ENCODE data around the gene ZBTB40. TPM values are rescaled to one million over a fixed set of nuclear protein-coding genes. Genes with fewer than 3 reads are reported as not detected.

The ZBTB40 gene
- total RNA-seq, 1 donor from 2014 or later = 16.6 TPM

- no peak for DNase-seq (ENCODE audit: extremely low read depth, low read depth, low spot score)
Measured at GRCh38 chr1:22553991-22554522, 102.4 kb downstream of the ZBTB40 start.

- no peak for DNase-seq (ENCODE audit: extremely low read depth, low read depth, low spot score)
Measured at GRCh38 chr1:22555371-22555656, 103.7 kb downstream of the ZBTB40 start.

DNA sequence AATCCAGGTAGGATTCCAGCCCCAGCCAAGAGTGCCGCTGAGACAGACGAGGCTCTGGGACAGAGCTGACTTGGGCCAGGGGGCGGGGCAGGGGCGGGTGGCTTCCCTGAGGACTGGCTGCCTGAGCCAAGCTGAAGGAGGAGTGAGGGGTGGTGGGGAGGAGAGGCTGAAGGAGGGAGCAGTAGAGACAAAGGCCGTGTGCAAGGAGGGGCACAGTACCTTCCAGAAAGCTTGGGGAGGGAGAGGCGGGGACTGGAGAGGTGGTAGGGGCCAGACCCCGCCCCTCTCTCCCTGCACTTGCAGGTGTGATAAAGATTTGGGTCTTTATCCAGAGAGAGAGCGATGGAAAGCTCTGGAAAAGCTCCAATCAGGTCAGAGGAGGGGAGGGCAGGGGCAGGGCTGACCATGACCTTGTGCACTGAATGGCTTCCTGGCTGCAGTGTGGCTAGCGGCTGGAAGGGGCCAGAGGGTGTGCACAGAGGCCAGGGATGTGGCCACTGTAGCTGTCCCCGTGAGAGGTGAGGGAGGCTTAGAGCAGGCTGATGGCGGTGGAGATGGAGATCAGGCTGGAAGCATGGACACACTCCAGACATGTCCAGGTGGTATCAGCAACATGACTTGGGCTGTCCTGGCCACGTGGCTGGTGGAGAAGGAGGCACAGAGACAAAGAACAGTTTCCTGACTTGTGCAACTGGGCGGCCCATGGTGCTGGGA, 104.9 kb downstream of the ZBTB40 start:
- DNase-seq (ENCODE audit: extremely low read depth, low read depth, low spot score) = no peak

- DNase-seq (ENCODE audit: extremely low read depth, low read depth, low spot score) = no peak
Measured at GRCh38 chr1:22557341-22557950, 105.8 kb downstream of the ZBTB40 start.

- DNase-seq (ENCODE audit: extremely low read depth, low read depth, low spot score) = no peak
Measured at GRCh38 chr1:22562584-22563583, 111.2 kb downstream of the ZBTB40 start, which contains the start of gene EPHA8. EPHA8 (plus strand) TSS chr1:22563489; CDS start chr1:22563636, 147 bp downstream.

DNA sequence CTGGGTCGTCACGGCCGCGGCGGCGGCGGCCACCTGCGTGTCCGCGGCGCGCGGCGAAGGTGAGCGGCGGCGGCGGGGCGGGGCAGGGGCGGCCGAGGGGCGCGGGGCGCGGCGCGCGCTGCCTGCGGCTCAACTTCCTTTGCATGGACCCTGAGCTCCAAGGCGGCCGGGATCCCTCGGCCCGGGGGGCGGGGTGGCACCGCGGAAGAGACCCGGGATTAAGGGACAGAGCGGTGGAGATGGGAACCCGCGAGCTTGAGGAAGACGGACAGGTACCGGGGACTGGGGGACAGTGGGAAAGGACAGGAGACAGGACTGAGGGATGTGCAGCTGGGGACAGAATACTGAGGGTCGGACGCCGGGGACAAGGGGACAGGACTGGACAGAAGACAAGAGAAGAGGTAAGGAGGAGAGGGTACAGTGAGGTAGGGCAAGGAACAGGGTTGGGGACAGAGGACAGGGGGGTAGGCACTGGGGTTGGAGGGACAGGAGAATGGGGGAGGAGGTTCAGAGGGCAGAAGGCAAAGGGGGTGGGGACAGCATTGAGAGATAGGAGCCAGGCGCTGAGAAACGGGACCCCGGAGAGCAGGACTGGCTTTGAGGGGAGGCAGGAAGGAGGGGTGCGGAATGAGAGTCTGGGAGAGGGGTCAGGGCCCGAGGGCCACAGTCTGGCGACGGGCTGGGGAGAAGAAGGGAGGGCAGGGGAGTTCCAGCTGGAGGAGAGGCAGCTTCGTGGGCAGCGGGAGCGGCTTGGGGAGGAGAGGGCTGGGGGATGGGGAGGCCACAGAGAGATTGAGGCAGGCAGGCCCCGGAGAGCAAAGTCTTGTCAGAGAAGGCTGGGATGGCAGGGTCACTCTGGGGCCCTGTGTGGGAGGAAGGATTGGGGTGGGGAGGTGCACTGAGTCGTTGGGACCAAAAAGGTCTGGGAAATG, 112.3 kb downstream of the ZBTB40 start:
- DNase-seq (ENCODE audit: extremely low read depth, low read depth, low spot score) = no peak

DNA sequence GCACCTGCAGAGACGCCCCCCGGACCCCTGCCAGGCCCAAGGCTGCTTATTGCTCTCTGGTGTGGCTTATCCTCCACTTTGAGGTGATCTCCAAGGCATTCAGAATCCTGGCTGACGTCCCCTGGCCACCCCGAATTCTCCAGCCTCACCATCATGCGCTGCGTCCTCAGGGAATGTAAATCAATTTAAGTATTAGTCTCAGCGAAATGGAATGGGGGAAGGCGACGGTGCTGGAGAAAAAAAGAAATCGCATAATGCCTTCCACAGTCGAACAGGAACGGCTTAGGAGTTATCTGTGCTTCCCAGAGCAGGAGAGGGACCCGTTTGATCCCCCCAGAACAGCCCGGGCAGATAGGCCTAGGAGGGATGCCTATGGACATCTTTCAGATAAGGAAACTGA, 114.5 kb downstream of the ZBTB40 start:
- no peak for DNase-seq (ENCODE audit: extremely low read depth, low read depth, low spot score)

GRCh38 chr1:22567197-22567596, 115.5 kb downstream of the ZBTB40 start:
- DNase-seq (ENCODE audit: extremely low read depth, low read depth, low spot score) = no peak

DNA sequence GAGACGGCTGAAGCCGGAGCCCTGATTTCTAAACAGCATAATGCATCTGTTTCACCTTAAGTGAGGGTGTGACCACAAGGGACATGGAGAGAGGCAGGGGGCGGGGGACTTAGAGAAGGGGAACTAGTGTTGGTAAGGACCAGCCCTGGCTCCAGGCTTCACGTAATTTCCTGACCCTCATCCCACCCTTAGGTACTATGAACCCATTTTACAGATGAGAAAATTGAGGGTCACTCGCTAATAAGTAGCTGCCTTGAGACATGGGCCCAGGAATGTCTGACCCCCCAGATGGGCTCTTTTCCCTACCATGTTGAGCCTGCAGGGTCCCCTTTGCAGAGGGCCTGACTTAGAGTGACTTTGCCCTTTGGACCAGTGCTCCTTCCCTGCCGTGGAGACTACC, 116.3 kb downstream of the ZBTB40 start:
- no peak for DNase-seq (ENCODE audit: extremely low read depth, low read depth, low spot score)

DNA sequence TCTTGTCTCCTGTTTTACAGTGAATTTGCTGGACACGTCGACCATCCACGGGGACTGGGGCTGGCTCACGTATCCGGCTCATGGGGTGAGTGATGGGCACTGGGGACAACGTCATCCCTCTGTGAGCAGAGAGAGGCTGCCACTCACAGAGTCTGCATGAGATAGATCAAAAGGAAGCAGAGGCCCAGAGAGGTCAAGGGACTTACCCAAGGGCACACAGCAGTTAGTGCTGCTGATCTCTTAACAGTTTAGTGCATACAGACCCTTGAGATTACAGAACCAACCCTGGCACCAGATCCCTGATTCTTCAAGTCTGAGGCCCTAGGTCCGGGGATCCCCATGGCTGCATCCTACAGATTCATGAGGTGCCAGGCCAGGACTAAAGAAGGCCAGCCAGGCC, 117.6 kb downstream of the ZBTB40 start:
- DNase-seq (ENCODE audit: extremely low read depth, low read depth, low spot score) = no peak

GRCh38 chr1:22570140-22570909, 118.7 kb downstream of the ZBTB40 start:
- no peak for DNase-seq (ENCODE audit: extremely low read depth, low read depth, low spot score)

DNA sequence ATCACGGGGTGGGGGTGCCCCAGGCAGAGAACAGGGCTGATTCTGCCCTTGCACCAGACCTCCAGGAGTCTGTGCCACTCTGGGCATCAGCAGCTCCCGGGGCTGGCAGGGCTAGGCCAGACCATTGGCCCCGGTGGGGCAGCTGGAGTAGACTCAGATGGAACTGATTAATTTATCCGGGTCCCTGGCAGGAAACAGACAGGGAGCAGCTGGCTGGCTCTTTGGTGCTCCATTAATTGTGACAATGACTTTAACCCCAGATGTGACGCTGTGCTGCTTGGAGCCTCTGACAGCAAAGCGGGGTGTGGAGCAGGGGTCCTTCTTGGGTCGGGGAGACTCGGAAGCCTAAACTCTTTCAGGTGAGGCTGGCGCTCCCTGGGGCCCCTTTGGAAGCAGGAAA, 121.2 kb downstream of the ZBTB40 start:
- DNase-seq (ENCODE audit: extremely low read depth, low read depth, low spot score) = no peak

DNA sequence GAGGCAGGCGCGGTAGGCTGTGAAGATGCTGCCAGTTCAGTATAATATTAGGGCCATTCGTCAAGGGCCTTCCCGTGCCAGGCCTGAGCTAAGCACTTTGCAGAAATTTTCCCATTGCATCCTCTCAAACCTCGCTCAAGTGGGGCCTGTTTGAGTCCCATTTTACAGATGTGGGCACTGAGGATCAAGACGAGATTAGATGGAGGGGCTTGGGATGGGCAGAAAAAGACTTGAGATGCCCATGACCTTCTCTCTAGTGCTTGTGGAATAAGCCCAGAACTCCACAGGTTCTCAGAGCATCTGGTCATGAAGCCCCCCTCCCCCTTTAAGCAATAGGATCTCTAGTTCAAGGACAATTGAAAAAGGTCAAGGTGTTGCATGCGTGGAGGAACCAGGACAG, 121.6 kb downstream of the ZBTB40 start:
- DNase-seq (ENCODE audit: extremely low read depth, low read depth, low spot score) = no peak

DNA sequence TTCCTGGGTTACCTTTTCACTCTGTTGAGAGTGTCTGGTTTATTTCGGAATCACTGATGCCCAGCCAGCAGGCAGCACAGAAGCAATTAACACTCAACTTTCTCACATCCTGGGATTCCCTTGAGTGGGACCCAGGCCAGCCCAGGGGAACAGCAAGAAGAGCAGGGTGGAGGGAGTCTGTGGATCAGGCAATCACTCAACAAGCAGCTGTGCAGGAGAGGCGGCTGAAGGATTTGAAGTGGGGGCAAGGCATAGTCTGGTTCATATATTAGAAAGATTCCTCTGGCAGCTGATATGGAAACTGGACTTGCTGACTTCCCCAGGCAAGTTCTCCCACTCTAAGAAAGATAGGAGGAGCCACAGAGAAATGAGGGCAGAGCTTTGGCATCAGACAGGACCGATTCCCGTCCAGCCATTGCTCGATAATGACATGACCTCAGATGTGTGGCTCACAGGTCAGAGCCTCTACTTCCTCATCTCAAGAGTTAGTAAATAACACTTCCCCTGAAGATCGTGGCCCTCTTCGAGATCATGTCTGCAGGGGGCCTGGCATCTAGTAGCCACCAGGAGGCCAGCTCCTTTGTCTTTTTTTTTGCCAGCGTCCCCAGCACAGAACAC, 124.0 kb downstream of the ZBTB40 start:
- DNase-seq (ENCODE audit: extremely low read depth, low read depth, low spot score) = no peak

DNA sequence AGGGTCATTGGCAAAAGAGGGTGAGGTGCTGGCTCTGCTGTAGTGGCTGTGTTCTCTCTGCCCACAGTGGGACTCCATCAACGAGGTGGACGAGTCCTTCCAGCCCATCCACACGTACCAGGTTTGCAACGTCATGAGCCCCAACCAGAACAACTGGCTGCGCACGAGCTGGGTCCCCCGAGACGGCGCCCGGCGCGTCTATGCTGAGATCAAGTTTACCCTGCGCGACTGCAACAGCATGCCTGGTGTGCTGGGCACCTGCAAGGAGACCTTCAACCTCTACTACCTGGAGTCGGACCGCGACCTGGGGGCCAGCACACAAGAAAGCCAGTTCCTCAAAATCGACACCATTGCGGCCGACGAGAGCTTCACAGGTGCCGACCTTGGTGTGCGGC, 124.5 kb downstream of the ZBTB40 start:
- no peak for DNase-seq (ENCODE audit: extremely low read depth, low read depth, low spot score)

DNA sequence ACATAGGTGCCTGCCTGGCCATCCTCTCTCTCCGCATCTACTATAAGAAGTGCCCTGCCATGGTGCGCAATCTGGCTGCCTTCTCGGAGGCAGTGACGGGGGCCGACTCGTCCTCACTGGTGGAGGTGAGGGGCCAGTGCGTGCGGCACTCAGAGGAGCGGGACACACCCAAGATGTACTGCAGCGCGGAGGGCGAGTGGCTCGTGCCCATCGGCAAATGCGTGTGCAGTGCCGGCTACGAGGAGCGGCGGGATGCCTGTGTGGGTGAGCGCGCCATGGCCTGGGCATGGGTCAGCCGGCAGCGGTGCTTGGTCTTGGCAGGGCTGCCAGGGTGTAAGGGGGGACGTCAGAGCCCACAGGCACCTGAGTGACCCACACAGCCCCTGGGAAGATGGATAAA, 125.0 kb downstream of the ZBTB40 start:
- DNase-seq (ENCODE audit: extremely low read depth, low read depth, low spot score) = no peak

DNA sequence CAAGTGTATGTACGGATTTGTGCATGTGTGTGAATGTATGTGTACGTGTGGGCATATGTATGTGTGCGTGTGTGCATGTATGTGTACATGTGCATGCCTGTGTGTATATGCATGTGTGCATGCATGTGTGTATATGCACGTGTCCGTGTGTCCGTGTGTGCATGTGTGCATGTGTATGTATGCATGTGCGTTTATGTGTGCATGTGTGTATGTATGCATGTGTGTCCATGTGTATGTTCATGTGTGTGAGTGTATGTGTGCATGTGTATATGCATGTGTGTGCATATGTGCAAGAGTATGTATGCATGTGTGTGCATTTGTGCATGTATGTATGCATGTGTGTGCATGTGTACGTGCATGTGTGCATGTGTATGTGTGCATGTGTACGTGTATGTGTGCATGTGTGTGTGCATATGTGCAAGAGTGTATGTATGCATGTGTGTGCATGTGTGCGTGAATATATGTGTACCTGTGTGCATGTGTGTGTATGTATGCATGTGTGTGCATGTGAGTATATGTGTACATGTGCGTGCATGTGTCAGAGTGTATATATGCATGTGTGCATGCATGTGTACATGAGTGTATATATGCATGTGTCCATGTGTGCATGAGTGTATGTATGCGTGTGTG, 127.2 kb downstream of the ZBTB40 start:
- no peak for DNase-seq (ENCODE audit: extremely low read depth, low read depth, low spot score)

GRCh38 chr1:22579541-22580155, 128.0 kb downstream of the ZBTB40 start:
- no peak for DNase-seq (ENCODE audit: extremely low read depth, low read depth, low spot score)

Measured in glomerular endothelial cell (primary cell).